ENCODE measurements around the gene TRPM3. TPM values are rescaled to one million over a fixed set of nuclear protein-coding genes. Genes with fewer than 3 reads are reported as not detected.
A peak's percentile ranks its signal among the peaks of the same experiment; 100 is the strongest.

The TRPM3 gene
- total RNA-seq, 4 donors from 2014 or later = 0.51 to 8.4 (median 3.3) TPM

DNA sequence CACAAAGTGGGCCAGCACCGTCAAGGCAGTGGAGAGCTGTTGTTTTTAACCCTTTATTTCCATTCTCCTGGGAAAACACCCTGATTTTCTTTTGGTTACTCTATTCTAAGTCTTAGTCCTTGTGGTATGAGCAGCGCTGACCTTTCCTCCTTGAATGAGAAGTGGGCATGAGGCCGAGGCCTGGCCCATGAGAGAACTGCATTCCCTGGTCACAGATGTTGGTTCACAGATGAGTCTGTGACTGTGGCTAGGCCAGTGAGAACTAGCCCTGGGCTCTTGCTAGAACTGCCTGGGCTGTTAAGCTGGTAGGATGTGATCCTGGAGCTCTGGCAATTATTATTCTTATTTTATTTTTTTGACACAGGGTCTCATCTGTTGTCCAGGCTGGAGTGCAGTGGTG is 635.3 kb downstream of the TRPM3 start:
- H3K27ac ChIP-seq = peak overlapping the region; percentile 90 to 91
- DNase-seq = no peak
- TF ChIP-seq, protein P1, sequence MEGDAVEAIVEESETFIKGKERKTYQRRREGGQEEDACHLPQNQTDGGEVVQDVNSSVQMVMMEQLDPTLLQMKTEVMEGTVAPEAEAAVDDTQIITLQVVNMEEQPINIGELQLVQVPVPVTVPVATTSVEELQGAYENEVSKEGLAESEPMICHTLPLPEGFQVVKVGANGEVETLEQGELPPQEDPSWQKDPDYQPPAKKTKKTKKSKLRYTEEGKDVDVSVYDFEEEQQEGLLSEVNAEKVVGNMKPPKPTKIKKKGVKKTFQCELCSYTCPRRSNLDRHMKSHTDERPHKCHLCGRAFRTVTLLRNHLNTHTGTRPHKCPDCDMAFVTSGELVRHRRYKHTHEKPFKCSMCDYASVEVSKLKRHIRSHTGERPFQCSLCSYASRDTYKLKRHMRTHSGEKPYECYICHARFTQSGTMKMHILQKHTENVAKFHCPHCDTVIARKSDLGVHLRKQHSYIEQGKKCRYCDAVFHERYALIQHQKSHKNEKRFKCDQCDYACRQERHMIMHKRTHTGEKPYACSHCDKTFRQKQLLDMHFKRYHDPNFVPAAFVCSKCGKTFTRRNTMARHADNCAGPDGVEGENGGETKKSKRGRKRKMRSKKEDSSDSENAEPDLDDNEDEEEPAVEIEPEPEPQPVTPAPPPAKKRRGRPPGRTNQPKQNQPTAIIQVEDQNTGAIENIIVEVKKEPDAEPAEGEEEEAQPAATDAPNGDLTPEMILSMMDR (IDR thresholded peaks at IDR 0.05) = no peak
- no peak for TF ChIP-seq POLR2A (IDR thresholded peaks at IDR 0.05)
- no peaks in the 10 kb centered on the region for H3K9me3 ChIP-seq
- H3K4me1 ChIP-seq = peaks cover 7 to 20% of the 10 kb centered on the region in 2 donors
- no peaks in the 10 kb centered on the region for H3K27me3 ChIP-seq
- intact Hi-C loops (cut with DNase I; ENCODE audit: low total_unique reads) = loop anchor here (5.0 kb wide), 1 partner anchor 101 kb away; no protein-coding TSS in a partner anchor
- no peak overlapping the region for H3K4me3 ChIP-seq
- no peaks in the 10 kb centered on the region for H3K36me3 ChIP-seq

DNA sequence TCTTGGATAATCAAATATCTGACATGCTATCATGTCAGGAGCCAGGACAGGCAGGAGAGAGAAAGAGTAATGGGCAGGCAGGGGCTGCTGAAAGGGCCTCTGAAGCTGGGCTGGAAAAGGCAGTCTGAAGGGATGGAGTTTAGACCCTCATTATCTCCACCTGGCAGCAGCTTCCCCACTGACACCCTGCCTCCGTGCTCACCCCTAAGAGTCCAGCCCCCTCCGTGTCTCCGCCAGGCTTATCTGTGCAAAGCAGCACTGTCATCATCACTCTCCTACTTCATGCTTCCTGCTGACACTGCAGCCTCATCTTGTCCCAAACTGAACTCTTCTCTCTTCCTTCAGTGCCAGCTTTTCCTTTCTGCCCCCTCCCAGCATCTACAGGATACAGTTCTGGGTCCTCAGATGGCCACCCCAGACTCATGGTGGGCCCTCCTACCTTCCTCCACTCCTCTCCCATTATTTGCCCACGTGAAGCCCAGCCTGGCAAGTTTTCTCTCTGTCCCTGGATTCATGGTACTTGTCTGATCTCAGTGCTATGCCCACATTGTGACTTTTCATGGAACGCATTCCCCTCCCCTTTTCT is 636.1 kb downstream of the TRPM3 start:
- Histone ChIP-seq H3K36me3 (no peaks in the 10 kb centered on the region), H3K4me1 (peaks cover 7 to 21% of the 10 kb centered on the region in 2 donors), H3K9me3 (no peaks in the 10 kb centered on the region), H3K27ac (peak overlapping the region; percentile 90 to 91), H3K4me3 (no peak overlapping the region), H3K27me3 (no peaks in the 10 kb centered on the region)
- intact Hi-C loops (cut with DNase I; ENCODE audit: low total_unique reads) = loop anchor here (5.0 kb wide), 1 partner anchor 102 kb away; no protein-coding TSS in a partner anchor
- DNase-seq = peak; percentile 49 to 50
- TF ChIP-seq, protein P1 (IDR thresholded peaks at IDR 0.05) = no peak
- no peak for TF ChIP-seq POLR2A (IDR thresholded peaks at IDR 0.05)

DNA sequence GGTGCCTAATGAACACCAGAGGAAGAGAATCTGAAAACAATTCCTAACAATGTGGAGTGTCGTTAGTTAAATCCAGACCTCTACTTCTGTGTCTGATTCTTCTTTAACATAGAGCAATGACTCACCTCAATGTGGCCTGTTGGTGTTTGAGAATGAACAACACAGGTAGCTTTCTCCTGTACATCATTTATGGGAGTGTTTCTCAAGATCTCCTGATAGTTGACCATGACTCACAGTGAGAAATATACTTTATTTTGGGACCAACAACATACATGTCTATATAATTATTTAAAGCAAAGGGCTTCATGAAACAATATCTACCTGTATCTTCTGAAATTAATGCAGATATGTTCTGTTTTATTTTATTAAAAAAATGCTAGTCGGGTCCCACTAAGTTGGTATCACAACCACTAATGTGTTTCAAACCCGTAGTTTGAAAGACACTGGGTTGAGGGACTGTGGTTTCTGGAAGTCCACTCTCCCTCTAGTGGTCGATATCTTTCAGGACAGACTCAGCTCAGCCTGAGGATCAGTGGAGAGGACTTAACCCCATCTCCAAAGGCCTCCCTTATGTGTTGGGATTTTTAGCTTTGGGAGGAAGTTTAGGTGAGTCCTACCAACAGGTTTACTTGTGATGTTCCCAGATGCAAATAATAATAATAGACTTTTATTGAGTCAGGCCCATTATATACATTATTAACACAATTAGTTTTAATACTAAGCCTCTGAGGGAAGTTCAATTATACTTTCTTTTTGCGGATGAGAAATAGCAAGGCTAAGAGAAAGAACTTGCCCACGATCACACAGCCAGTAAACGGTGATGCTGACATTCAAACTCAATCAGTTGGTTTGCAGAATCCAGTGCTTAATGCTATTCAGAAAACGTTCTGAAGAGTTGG is 636.9 kb downstream of the TRPM3 start:
- DNase-seq = peak in 1 of 2 donors; percentile 66
- Histone ChIP-seq H3K27me3 (no peaks in the 10 kb centered on the region), H3K4me3 (no peak overlapping the region), H3K36me3 (no peaks in the 10 kb centered on the region), H3K9me3 (no peaks in the 10 kb centered on the region), H3K4me1 (peaks cover 14 to 28% of the 10 kb centered on the region in 2 donors), H3K27ac (peak overlapping the region; percentile 90 to 91)
- TF ChIP-seq POLR2A (IDR thresholded peaks at IDR 0.05) = no peak
- TF ChIP-seq, protein P1 (IDR thresholded peaks at IDR 0.05) = peak; percentile 50 to 79 (median 76)
- intact Hi-C loops (cut with DNase I; ENCODE audit: low total_unique reads) = loop anchor here (5.0 kb wide), 2 partner anchors 103 to 118 kb away; no protein-coding TSS in a partner anchor

DNA sequence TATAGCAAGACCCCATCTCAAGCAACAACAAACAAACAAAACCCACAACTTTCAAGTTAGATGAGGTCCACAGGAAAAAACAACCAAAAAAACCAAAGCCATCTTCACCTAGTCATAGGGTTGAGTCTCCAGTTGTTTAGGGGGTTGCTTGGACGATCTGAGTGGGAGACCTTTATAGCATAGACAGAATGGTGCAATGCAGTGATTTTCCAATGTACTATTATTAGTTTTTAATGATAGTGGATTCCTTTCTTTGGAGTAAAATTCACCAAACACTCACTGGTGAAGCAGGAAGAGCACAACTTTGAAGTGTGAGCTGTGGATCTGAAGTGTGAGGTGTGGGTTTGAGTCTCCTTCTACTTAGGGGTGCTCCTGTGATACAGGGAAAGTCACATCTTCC is 640.0 kb downstream of the TRPM3 start:
- Histone ChIP-seq H3K9me3 (no peaks in the 10 kb centered on the region), H3K4me3 (no peak overlapping the region), H3K27me3 (no peaks in the 10 kb centered on the region), H3K27ac (peak overlapping the region; percentile 90 to 91), H3K4me1 (peaks cover 22 to 31% of the 10 kb centered on the region in 2 donors), H3K36me3 (no peaks in the 10 kb centered on the region)
- no peak for DNase-seq
- TF ChIP-seq, protein P1 (IDR thresholded peaks at IDR 0.05) = no peak
- no peak for TF ChIP-seq POLR2A (IDR thresholded peaks at IDR 0.05)
- intact Hi-C loops (cut with DNase I; ENCODE audit: low total_unique reads) = loop anchor here (5.0 kb wide), 1 partner anchor 121 kb away; no protein-coding TSS in a partner anchor
